GM21447 (cell line): ENCODE results near the gene MRLN.
A peak's percentile ranks its signal among the peaks of the same experiment; 100 is the strongest.
"Not testable (repeated sequence)": the region's sequence is repeated elsewhere in the genome, so short reads cannot be mapped to it uniquely, and the experiment has no call there.

Source experiments
- ATAC-seq: cut with Tn5 transposase; IDR thresholded peaks from one replicate; pipeline ENCODE4 v1.9.1; 2021; ENCODE audit not compliant: unreplicated experiment

Gene MRLN

DNA sequence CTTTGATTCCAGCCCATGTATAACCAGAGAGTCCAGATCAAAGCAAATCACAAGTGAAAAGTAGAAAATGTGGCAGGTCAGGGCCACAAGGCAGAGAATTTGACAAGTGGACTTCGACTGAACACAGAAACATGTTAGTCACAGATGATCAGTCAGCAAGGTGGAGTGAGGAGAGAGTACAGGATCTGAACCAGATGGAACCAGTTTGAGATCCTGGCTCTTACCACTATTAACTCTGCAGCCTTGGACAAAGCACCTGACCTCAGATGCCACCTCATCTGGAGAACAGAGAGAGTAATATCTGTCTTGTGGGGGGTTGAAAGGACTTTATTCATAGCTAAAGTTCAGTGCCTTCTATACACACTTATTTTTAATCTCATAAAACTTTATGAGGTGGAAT, 4.4 kb downstream of the MRLN start:
- no peak for ATAC-seq

GRCh38 chr10:59745163-59745650, 8.0 kb downstream of the MRLN start:
- no peak for ATAC-seq

DNA sequence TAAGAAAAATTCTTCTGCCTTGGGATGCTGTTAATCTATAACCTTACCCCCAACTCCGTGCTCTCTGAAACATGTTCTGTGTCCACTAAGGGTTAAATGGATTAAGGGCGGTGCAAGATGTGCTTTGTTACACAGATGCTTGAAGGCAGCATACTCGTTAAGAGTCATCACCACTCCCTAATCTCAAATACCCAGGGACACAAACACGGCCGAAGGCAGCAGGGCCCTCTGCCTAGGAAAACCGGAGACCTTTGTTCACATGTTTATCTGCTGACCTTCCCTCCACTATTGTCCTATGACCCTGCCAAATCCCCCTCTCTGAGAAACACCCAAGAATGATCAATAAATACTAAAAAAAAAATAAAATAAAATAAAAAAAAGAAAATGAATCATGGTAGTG, 8.5 kb downstream of the MRLN start:
- ATAC-seq, result not testable (repeated sequence)

- ATAC-seq, result not testable (repeated sequence)
Measured at GRCh38 chr10:59744156-59744555, 9.1 kb downstream of the MRLN start.

DNA sequence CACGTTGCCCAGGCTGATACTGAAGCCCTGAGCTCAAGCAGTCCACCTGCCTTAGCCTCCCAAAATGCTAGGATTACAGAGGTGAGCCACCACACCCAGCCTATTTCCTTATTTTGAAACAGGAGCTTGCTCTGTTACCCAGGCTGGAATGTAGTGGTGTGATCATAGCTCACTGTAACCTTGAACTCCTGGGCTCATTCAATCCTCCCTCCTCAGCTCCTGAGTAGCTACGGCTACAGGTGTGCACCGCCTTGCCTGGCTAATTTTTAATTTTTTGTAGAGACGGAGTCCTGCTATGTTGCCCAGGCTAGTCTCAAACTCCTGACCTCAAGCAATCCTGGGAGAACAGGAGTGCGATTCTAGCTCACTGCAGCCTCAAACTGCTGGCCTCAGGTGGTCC, 11.7 kb downstream of the MRLN start:
- ATAC-seq, result no peak

DNA sequence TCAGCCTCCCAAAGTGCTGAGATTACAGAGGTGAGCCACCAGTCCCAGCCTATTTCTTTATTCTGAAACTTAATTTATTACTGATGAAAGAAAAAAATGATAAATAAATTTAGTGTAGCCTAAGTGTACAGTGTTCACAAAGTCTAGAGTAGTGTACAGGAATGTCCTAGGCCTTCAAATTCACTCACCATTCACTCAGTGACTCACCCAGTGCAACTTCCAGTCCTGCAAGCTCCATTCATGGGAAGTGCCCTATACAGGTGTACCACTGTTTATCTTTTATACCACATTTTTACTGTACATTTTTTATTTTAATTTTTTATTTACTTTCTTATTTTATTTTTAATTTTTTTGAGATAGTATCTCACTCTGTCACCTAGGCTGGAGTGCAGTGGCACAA, 12.2 kb downstream of the MRLN start:
- ATAC-seq, result no peak

GRCh38 chr10:59736749-59737148, 16.5 kb downstream of the MRLN start:
- ATAC-seq, result no peak

- no peak for ATAC-seq
Measured at GRCh38 chr10:59735296-59735695, 18.0 kb downstream of the MRLN start.

- no peak for ATAC-seq
Measured at GRCh38 chr10:59734014-59734462, 19.2 kb downstream of the MRLN start.

- not testable (repeated sequence) for ATAC-seq
Measured at GRCh38 chr10:59733321-59734013, 19.8 kb downstream of the MRLN start.

GRCh38 chr10:59732849-59733248, 20.4 kb downstream of the MRLN start:
- not testable (repeated sequence) for ATAC-seq

DNA sequence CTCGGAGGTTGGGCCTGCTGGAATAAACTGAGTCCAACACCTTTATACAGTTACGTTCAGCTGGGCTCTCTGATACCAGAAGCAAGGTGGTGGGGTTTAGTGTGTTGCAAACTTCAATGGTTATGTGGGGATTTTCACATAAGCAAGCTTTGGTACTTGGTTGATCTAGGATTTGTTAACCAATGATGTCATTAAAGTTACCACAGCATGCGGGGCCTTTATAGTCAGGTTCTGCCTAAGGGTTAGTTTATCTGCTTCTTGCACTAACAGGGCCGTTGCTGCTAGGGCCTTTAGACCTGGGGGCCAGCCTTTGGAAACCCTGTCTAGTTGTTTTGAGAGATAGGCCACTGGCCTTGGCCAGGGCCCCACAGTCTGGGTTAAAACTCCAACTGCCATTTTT, 24.1 kb downstream of the MRLN start:
- ATAC-seq, result not testable (repeated sequence)

DNA sequence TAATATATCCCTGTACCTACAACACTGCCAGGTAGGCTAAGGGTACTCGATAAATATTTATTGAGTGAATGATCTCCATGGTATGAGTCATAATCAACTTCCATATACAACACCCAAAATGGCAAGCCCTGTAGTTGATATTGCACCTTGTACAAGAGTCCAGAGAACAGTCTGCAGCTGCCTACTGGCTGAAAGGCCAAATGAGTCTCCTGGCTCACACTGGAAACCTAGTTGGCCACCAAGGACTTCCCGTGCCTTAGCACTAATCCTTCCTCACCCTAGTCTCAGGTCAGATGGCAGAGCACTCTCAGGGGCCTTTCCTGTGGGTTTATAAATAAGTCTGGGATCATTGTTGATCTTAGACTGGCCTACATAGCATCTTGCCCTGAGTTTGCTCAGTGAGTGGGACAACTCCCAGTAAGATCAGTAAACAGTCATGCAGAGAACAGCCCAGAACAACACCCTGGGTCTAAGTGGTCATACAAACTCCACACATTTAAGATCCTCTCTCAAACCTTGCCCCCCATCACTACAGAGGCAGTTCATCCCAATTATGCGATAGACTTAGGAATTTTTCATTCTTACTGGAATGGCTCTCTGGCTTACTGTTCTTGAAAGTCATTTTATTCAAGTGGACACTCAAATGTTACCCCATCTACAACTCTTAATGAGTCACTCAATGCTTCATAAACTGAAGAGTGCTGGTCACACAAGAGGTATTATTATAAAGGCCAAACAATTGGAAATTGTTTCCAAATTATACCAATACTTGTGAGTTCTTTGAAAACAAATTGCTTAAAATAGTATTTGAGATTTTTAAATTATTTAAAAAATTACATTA, 28.9 kb downstream of the MRLN start:
- ATAC-seq, result no peak

- no peak for ATAC-seq
Measured at GRCh38 chr10:59720377-59720776, 32.9 kb downstream of the MRLN start.

GRCh38 chr10:59719374-59719773, 33.9 kb downstream of the MRLN start:
- no peak for ATAC-seq

DNA sequence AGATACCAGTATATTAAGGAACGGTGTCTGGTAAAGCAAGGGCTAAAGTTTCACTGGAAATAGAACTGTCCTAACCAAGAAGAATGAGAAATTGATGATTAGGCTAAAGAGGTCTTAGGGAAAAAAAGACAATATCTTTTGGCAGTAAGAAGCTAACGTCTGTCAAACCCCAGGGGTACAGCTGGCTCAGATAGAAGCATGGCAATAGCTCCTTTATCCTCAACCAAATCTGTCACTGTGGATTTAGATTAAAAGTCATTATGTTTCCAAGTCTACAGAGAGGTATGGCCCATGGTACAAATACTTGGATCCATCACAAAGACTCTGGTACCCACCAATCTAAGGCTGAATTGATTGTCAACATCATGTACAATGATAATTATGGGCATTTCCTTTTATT, 35.0 kb downstream of the MRLN start:
- no peak for ATAC-seq

DNA sequence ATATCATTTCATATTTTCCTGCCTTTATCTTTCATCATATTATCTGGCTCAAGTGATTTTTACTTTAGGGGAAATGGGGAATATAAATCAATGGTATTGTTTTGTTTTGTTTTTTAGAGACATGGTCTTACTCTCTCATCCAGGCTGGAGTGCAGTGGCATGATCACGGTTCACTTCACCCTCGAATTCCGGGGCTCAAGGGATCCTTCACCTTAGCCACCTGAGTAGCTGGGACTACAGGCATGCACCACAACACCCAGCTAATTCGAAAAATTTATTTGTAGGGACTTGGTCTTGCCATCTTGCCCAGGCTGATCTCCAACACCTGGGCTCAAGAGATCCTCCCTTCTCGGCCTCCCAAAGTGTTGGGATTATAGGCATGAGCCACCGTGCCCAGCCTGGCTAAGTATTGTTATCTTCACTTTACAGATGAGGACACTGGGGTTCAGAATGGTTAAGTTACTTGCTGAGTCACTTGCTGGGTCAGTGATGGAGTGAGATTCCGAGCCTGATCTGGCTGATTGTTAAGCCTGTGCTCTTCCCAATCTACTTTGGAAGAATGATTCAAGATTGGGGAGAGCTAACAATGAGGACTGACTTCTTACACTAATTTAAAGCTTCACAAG, 39.9 kb downstream of the MRLN start:
- ATAC-seq, result no peak

- no peak for ATAC-seq
Measured at GRCh38 chr10:59711871-59712494, 41.3 kb downstream of the MRLN start.

GRCh38 chr10:59709395-59710125, 43.7 kb downstream of the MRLN start, which contains the start of gene SLC16A9:
Gene SLC16A9 (minus strand): TSS chr10:59709850. CDS start chr10:59684291, 25,559 bp downstream.
- peak; percentile 87 for ATAC-seq

DNA sequence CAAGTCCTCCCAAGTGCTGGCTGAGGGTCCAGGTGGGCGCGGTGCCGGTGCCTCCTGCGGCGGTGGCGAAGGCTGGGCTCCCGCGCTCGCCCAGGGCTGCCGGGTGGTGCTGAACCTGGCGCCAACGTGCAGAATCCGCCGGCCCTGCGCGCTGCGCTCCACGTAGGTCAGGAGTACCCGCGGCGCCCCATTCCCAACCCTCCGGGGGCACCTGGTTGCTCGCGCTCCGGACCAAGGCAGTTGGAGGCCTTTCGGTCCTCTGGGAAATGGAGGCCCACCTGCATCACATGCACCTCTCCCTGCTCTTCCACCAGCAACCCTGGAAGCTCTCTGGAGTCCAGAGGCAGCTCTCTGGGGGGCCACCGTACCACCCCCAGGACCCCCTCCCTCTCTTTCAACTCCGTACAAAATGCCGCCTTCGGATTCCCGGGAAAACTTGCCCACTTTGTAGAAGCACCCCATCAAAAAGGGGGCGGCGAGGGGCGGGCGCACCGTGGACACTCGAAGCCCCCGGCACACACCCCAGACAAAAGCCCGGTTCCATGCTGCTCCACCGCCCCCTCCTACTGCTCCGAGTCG, 44.4 kb downstream of the MRLN start:
- ATAC-seq, result peak; percentile 35
